Endothelial cell of umbilical vein (primary cell): ENCODE data around the gene ZC3H12C. TPM values are rescaled to one million over a fixed set of nuclear protein-coding genes. Genes with fewer than 3 reads are reported as not detected.
A peak's percentile ranks its signal among the peaks of the same experiment; 100 is the strongest.
"Not testable (repeated sequence)": the region's sequence is repeated elsewhere in the genome, so short reads cannot be mapped to it uniquely, and the experiment has no call there.

ENCODE experiments used
- BruUV-seq: library from RNA; stranded (reverse); fragments of 400-500 nt; replicated peaks from 2 replicates; lab custom pipeline; 2021; lab: Mats Ljungman, UMichigan
- CTCF ChIA-PET: fragments of 300-600, 350-600 bp; sonication (Branson Sonifier 250); formaldehyde crosslinking; loops from one replicate; lab custom pipeline; 2021; ENCODE audit warnings: antibody characterized with exemption, inconsistent platforms; lab: Charles Lee
- POLR2A ChIA-PET: fragments of 300-600, 350-600 bp; sonication (Branson Sonifier 250); formaldehyde crosslinking; loops from one replicate; lab custom pipeline; 2021; ENCODE audit warnings: antibody characterized with exemption, inconsistent platforms; lab: Charles Lee
- DNase-seq: peaks from one replicate; pipeline ENCODE4 v3.0.0-alpha.2; 2011; ENCODE audit warnings: low read depth, low spot score
- FAIRE-seq: peaks from 2 replicates; lab custom pipeline; 2011; peaks lifted over from hg19 to GRCh38; lab: Jason Lieb, UNC
- H2AFZ ChIP-seq: 2 replicates; pipeline ENCODE4 v1.6.0; 2012; ENCODE audit warnings: low read depth, low read length, control low read depth, inconsistent platforms
- H3K27ac ChIP-seq: 2 replicates; pipeline ENCODE4 v1.5.1; 2011; ENCODE audit warnings: low read depth, mild to moderate bottlenecking, control low read depth, low read length, moderate library complexity; ENCODE audit not compliant: insufficient read depth
- H3K27me3 ChIP-seq, 2 experiments: 2 replicates each; pipeline versions ENCODE4 v1.6.0 to v1.6.1; 2011; ENCODE audit warnings: low read length in 2 of 2, mixed read lengths in 1 of 2; ENCODE audit not compliant: control insufficient read depth in 2 of 2, insufficient read depth in 2 of 2
- H3K36me3 ChIP-seq, 2 experiments: 2 replicates in 1 of 2; 3 replicates in 1 of 2; pipeline ENCODE4 v1.5.1; 2011; ENCODE audit warnings: low read length in 2 of 2, mild to moderate bottlenecking in 1 of 2, moderate library complexity in 1 of 2; ENCODE audit not compliant: control insufficient read depth in 2 of 2, insufficient read depth in 2 of 2; ENCODE audit errors: extremely low read depth in 1 of 2
- H3K4me1 ChIP-seq: 3 replicates; pipeline ENCODE4 v1.5.1; 2011; ENCODE audit warnings: mild to moderate bottlenecking, low read length; ENCODE audit not compliant: control insufficient read depth, insufficient read depth; ENCODE audit errors: extremely low read depth
- H3K4me2 ChIP-seq: 2 replicates; pipeline ENCODE4 v1.6.1; 2011; ENCODE audit warnings: low read length, control low read depth, mixed read lengths; ENCODE audit not compliant: insufficient read depth
- H3K4me3 ChIP-seq, 3 experiments: fragments of 200-600 bp in 1 of 3; sonication (generic), shearing (Covaris generic) in 1 of 3; replicated peaks in 1 of 3; 2 replicates each; pipeline ENCODE4 v1.5.1; 2011 to 2016; ENCODE audit warnings: control low read depth in 3 of 3, low read length in 3 of 3, mild to moderate bottlenecking in 2 of 3, inconsistent platforms in 1 of 3, low read depth in 1 of 3, moderate library complexity in 1 of 3; ENCODE audit not compliant: insufficient read depth in 1 of 3
- H3K79me2 ChIP-seq: 2 replicates; pipeline ENCODE4 v1.6.0; 2012; ENCODE audit warnings: low read length, inconsistent platforms; ENCODE audit not compliant: control insufficient read depth, insufficient read depth
- H3K9ac ChIP-seq: replicated peaks from 2 replicates; pipeline ENCODE3; 2011; ENCODE audit warnings: low read length, control low read depth; ENCODE audit not compliant: insufficient read depth; ENCODE audit errors: extremely low read depth
- H3K9me1 ChIP-seq: replicated peaks from 3 replicates; pipeline ENCODE4 v1.6.0; 2011; ENCODE audit warnings: mild to moderate bottlenecking, low read length; ENCODE audit not compliant: control insufficient read depth, insufficient read depth; ENCODE audit errors: extremely low read depth
- H3K9me3 ChIP-seq: replicated peaks from 2 replicates; pipeline ENCODE4 v1.5.1; 2012; ENCODE audit warnings: low read length, inconsistent platforms; ENCODE audit not compliant: control insufficient read depth, insufficient read depth
- H4K20me1 ChIP-seq: replicated peaks from 2 replicates; pipeline ENCODE3; 2011; ENCODE audit warnings: mild to moderate bottlenecking, low read length; ENCODE audit not compliant: control insufficient read depth, insufficient read depth; ENCODE audit errors: extremely low read depth
- EZH2 ChIP-seq: IDR thresholded peaks from 2 replicates; pipeline ENCODE4 v1.6.1; 2012; ENCODE audit warnings: borderline replicate concordance, low read depth, mild to moderate bottlenecking, moderate library complexity, low read length, inconsistent platforms; ENCODE audit not compliant: severe bottlenecking
- FOS ChIP-seq: IDR thresholded peaks from 2 replicates; pipeline ENCODE4 v1.6.1; 2011; ENCODE audit warnings: mild to moderate bottlenecking, low read length, moderate library complexity, borderline replicate concordance; ENCODE audit not compliant: insufficient read depth
- GATA2 ChIP-seq: IDR thresholded peaks from 2 replicates; pipeline ENCODE4 v1.7.0; 2011; ENCODE audit warnings: low read depth, mild to moderate bottlenecking, moderate library complexity, mixed read lengths, low read length; ENCODE audit not compliant: insufficient read length, insufficient read depth
- JUN ChIP-seq: IDR thresholded peaks from 2 replicates; pipeline ENCODE4 v1.6.1; 2011; ENCODE audit warnings: borderline replicate concordance, low read depth; ENCODE audit not compliant: insufficient read length, insufficient read depth
- MYC ChIP-seq: IDR thresholded peaks from one replicate; pipeline ENCODE4 v1.6.1; 2011; ENCODE audit warnings: mild to moderate bottlenecking, low read depth, low read length
- POLR2A ChIP-seq: IDR thresholded peaks from 2 replicates; pipeline ENCODE4 v1.6.1; 2012; ENCODE audit warnings: low read depth, mild to moderate bottlenecking, control low read depth, low read length
- POLR2AphosphoS5 ChIP-seq: IDR thresholded peaks from 2 replicates; pipeline ENCODE4 v1.6.1; 2012; ENCODE audit warnings: low read depth, mild to moderate bottlenecking, control low read depth, low read length, moderate library complexity; ENCODE audit not compliant: insufficient read depth
- dilution Hi-C: fragments of 300-500 bp; cut with MboI; formaldehyde crosslinking; loops from one replicate; pipeline ENCODE4 v1.15.0; 2019; ENCODE audit warnings: low sequenced_read_pairs; ENCODE audit not compliant: extremely low pct_ligation_motif_present
- intact Hi-C: fragments of 100-400 bp; cut with micrococcal nuclease; formaldehyde crosslinking; loops from one replicate; pipeline ENCODE4 v1.10.0; 2022
- polyA plus RNA-seq, 4 experiments: library from polyadenylated mRNA; depleted of rRNA in 3 of 4; stranded (reverse) in 3 of 4; unstranded in 1 of 4; fragments of >200 nt; gene quantifications; 2 replicates each; pipeline versions ENCODE4 v1.2.1 to v1.2.3, GENCODE V29; 2011 to 2012; ENCODE audit warnings: missing spikeins in 1 of 4
- total RNA-seq: library from RNA; stranded (reverse); gene quantifications from 2 replicates; pipeline ENCODE4 v1.2.3, GENCODE V29; 2021
- TF ChIP-seq, protein P1 (sequence below), 2 donors: IDR thresholded peaks; 1 replicate in 1 of 2; 2 replicates in 1 of 2; pipeline ENCODE4 v1.5.1; 2011; ENCODE audit warnings: low read length in 2 of 2, mild to moderate bottlenecking in 2 of 2, moderate library complexity in 2 of 2, control low read depth in 1 of 2, inconsistent platforms in 1 of 2, low read depth in 1 of 2; ENCODE audit not compliant: insufficient read depth in 1 of 2; ENCODE audit errors: extremely low read depth in 1 of 2
- TF ChIP-seq, protein P2 (sequence below): IDR thresholded peaks from 2 replicates; pipeline ENCODE4 v1.6.1; 2011; ENCODE audit not compliant: insufficient read depth, insufficient read length

Gene ZC3H12C
- total and polyA plus RNA-seq, 2 donors (not counting 3 experiments of a cell fraction or from before 2014, with no cell fraction given), result 5.5 to 14.7 TPM

DNA sequence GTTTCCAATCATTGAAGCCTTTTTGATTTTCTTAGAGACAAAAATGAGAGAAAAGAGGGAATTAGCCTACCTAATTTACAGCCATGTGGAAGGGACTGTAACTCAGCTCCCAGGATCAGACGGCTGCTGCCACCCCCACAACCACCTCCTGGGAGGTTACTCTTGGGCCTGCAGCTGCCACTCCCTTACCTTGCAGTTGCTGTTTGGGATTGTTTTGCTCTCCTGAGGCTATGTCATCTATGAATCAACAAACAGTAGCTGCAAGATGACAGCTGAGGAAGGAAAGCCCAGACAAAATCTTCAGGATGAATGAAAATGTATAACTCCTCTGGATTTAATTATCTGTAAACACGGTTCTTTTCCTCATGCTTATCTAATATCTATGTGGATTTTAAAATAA is 28.0 kb upstream of the ZC3H12C start:
- no peak overlapping the region for H3K9ac ChIP-seq
- ChIA-PET POLR2A (no interaction called here), CTCF (interaction anchor here (1.1 to 1.5 kb wide), 3 partner anchors 12 to 212 kb away, joined by 4 to 5 read pairs (median 5); no protein-coding TSS in a partner anchor)
- FAIRE-seq (no peak), DNase-seq (no peak)
- peaks cover 16% of the 10 kb centered on the region for H3K4me1 ChIP-seq
- H4K20me1 ChIP-seq, result no peaks in the 10 kb centered on the region
- no peak overlapping the region for H3K4me3 ChIP-seq
- H3K79me2 ChIP-seq, result no peaks in the 10 kb centered on the region
- no peaks in the 10 kb centered on the region for H3K9me3 ChIP-seq
- H3K9me1 ChIP-seq, result no peaks in the 10 kb centered on the region
- H3K4me2 ChIP-seq, result no peak overlapping the region
- no TSS peak for BruUV-seq
- TF ChIP-seq GATA2 (no peak), FOS (no peak), EZH2 (no peak), JUN (no peak), POLR2A (no peak), MYC (no peak), POLR2AphosphoS5 (no peak)
- TF ChIP-seq, protein P1, sequence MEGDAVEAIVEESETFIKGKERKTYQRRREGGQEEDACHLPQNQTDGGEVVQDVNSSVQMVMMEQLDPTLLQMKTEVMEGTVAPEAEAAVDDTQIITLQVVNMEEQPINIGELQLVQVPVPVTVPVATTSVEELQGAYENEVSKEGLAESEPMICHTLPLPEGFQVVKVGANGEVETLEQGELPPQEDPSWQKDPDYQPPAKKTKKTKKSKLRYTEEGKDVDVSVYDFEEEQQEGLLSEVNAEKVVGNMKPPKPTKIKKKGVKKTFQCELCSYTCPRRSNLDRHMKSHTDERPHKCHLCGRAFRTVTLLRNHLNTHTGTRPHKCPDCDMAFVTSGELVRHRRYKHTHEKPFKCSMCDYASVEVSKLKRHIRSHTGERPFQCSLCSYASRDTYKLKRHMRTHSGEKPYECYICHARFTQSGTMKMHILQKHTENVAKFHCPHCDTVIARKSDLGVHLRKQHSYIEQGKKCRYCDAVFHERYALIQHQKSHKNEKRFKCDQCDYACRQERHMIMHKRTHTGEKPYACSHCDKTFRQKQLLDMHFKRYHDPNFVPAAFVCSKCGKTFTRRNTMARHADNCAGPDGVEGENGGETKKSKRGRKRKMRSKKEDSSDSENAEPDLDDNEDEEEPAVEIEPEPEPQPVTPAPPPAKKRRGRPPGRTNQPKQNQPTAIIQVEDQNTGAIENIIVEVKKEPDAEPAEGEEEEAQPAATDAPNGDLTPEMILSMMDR (IDR thresholded peaks at IDR 0.05; ENCODE audit: extremely low read depth in 1 of 2, insufficient read depth in 1 of 2, low read depth in 1 of 2, low read length in 2 of 2), result no peak
- TF ChIP-seq, protein P2, sequence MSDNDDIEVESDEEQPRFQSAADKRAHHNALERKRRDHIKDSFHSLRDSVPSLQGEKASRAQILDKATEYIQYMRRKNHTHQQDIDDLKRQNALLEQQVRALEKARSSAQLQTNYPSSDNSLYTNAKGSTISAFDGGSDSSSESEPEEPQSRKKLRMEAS, result no peak
- H3K27ac ChIP-seq, result no peak overlapping the region
- H3K27me3 ChIP-seq, result no peaks in the 10 kb centered on the region
- no peak overlapping the region for H2AFZ ChIP-seq
- intact Hi-C loops, result no loop called here
- dilution Hi-C loops, result no loop called here
- no peaks in the 10 kb centered on the region for H3K36me3 ChIP-seq

DNA sequence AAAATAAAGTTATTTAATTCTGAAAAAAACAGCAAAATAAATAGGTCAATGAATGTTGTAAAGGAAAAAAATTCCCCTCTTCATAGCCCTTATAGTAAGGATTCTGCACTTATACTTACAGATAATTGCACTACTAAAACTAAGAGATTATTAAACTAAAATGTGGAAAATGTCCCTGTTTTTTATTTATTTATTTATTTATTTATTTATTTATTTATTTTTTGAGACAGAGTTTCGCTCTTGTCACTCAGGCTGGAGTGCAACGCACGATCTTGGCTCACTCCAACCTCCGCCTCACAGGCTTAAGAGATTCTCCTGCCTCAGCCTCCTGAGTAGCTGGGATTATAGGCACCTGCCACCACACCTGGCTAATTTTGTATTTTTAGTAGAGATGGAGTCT is 25.2 kb upstream of the ZC3H12C start:
- H3K9ac ChIP-seq, H3K4me2 ChIP-seq, H3K36me3 ChIP-seq, POLR2A ChIA-PET, DNase-seq, H3K9me1 ChIP-seq, H3K4me3 ChIP-seq, FAIRE-seq, dilution Hi-C loops, H3K79me2 ChIP-seq, H3K9me3 ChIP-seq, H3K27me3 ChIP-seq, H4K20me1 ChIP-seq, H2AFZ ChIP-seq, BruUV-seq: not testable (repeated sequence)
- H3K27ac ChIP-seq, result peak overlapping the region; percentile 95
- CTCF ChIA-PET, result interaction anchor here (1.5 to 2.6 kb wide), 2 partner anchors 10 to 121 kb away, joined by 3 to 9 read pairs; no protein-coding TSS in a partner anchor
- intact Hi-C loops, result loop anchor here (2.0 kb wide), 1 partner anchor 39 kb away; no protein-coding TSS in a partner anchor
- H3K4me1 ChIP-seq, result peaks cover 22% of the 10 kb centered on the region
